Peyer's patch (tissue), 4 donors: ENCODE measurements around the gene AK9.

Source experiments
- CTCF ChIP-seq, 6 experiments: fragments of 450-650 bp in 4 of 6; fragments of 200-600 bp in 2 of 6; sonication (generic) in 1 of 6; IDR thresholded peaks; one replicate each; pipeline ENCODE4 v1.5.1; 2017 to 2019; ENCODE audit warnings: antibody characterized with exemption in 6 of 6, mild to moderate bottlenecking in 3 of 6, moderate library complexity in 1 of 6
- POLR2A ChIP-seq, 2 donors: fragments of 450-650 bp; IDR thresholded peaks; one replicate each; pipeline ENCODE4 v1.5.1; 2017; ENCODE audit warnings: antibody characterized with exemption in 2 of 2, mild to moderate bottlenecking in 2 of 2, moderate library complexity in 2 of 2

GRCh38 chr6:109623288-109623687, 67.7 kb downstream of the AK9 start:
- TF ChIP-seq CTCF (IDR thresholded peaks at IDR 0.05) (no peak), POLR2A (IDR thresholded peaks at IDR 0.05) (no peak)
